Fibroblast of the aortic adventitia (primary cell): ENCODE data around the gene HOXC4. TPM values are rescaled to one million over a fixed set of nuclear protein-coding genes. Genes with fewer than 3 reads are reported as not detected.

Experiments
- DNase-seq: peaks from one replicate; pipeline ENCODE4 v3.0.0-alpha.2; 2010; ENCODE audit warnings: low read depth
- H3K4me3 ChIP-seq: 2 replicates; pipeline ENCODE4 v1.5.1; 2011; ENCODE audit warnings: low read depth, mild to moderate bottlenecking, control low read depth, low read length, moderate library complexity
- CTCF ChIP-seq: IDR thresholded peaks from 2 replicates; pipeline ENCODE4 v1.5.1; 2011; ENCODE audit warnings: mild to moderate bottlenecking, low read length, control low read depth, inconsistent platforms; ENCODE audit not compliant: insufficient read depth
- total RNA-seq: library from RNA; depleted of rRNA; stranded (reverse); fragments of >200 nt; gene quantifications from 2 replicates; pipeline ENCODE4 v1.2.3, GENCODE V29; 2012; ENCODE audit warnings: low replicate concordance

The HOXC4 gene
- total RNA-seq, 1 donor: 0.36 TPM

GRCh38 chr12:54033980-54034784, 19.5 kb upstream of the HOXC4 start:
- no peak for TF ChIP-seq CTCF
- DNase-seq: no peak
- peak overlapping the region; percentile 58 for H3K4me3 ChIP-seq

GRCh38 chr12:54034785-54035310, 18.8 kb upstream of the HOXC4 start:
- DNase-seq: no peak
- H3K4me3 ChIP-seq: no peak overlapping the region
- no peak for TF ChIP-seq CTCF

GRCh38 chr12:54035568-54036264, 17.9 kb upstream of the HOXC4 start:
- DNase-seq: no peak
- TF ChIP-seq CTCF: no peak
- H3K4me3 ChIP-seq: no peak overlapping the region

GRCh38 chr12:54036620-54037359, 16.8 kb upstream of the HOXC4 start:
- DNase-seq: no peak
- peak; percentile 20 for TF ChIP-seq CTCF
- no peak overlapping the region for H3K4me3 ChIP-seq

- TF ChIP-seq CTCF: no peak
- DNase-seq: no peak
- no peak overlapping the region for H3K4me3 ChIP-seq
These were observed 16.0 kb upstream of the HOXC4 start for GRCh38 chr12:54037360-54038283.

GRCh38 chr12:54038284-54038870, 15.3 kb upstream of the HOXC4 start:
- no peak overlapping the region for H3K4me3 ChIP-seq
- no peak for TF ChIP-seq CTCF
- no peak for DNase-seq
